A549 treated with CORT108297 at 1 μM for 4 hours (cell line): ENCODE data around the gene C5orf15. TPM values are rescaled to one million over a fixed set of nuclear protein-coding genes. Genes with fewer than 3 reads are reported as not detected.

Source experiments
- total RNA-seq: library from RNA; stranded (reverse); fragments of 200-300 nt; extraction: Qiagen RNA extraction; gene quantifications from 5 replicates; pipeline ENCODE4 v1.2.3, GENCODE V29; 2022

Gene C5orf15
- total RNA-seq: 41.3 to 59.1 TPM (median 55.4 TPM) in 5 replicates

DNA sequence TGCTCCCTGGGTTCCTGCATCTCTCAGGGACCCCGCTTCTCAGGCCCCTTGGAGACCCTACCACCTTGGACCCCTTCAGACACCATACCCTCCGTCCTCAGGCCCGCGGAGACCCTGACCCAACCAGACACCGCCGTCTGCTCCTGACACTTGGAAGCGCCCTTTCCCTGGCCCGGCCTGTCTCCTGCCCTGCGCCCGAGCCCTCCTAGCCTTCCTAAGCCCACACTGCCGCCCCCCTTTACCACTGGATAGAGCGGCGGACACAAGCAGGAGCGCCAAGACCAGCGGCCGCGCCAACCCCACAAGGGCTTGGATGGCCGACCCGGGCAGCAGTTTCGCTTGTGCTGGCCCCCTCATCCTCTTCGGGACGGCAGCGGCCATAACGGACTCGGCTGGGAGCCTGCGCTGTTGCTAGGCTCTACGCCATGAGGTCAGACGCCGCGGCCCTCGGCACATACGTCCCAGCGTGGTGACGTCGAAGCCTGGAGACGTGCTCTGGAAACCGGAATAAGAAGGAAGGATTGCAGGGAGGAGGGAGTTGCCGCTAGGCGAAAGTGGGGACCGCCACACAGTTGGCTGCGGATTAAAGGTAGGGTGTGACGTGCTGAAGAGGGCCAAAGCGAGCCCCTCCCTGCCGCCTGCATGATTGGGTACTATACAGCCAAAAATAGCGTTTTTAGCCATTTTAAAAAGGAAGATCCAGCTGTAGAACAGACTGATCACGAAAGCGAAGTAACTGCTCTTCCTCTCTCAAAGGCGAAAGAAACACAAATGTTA, at the start of gene C5orf15:
TSS of gene C5orf15 (minus strand) at position 422 of the 777 bp plus-strand sequence. CDS start at position 381, 41 bp downstream.

DNA sequence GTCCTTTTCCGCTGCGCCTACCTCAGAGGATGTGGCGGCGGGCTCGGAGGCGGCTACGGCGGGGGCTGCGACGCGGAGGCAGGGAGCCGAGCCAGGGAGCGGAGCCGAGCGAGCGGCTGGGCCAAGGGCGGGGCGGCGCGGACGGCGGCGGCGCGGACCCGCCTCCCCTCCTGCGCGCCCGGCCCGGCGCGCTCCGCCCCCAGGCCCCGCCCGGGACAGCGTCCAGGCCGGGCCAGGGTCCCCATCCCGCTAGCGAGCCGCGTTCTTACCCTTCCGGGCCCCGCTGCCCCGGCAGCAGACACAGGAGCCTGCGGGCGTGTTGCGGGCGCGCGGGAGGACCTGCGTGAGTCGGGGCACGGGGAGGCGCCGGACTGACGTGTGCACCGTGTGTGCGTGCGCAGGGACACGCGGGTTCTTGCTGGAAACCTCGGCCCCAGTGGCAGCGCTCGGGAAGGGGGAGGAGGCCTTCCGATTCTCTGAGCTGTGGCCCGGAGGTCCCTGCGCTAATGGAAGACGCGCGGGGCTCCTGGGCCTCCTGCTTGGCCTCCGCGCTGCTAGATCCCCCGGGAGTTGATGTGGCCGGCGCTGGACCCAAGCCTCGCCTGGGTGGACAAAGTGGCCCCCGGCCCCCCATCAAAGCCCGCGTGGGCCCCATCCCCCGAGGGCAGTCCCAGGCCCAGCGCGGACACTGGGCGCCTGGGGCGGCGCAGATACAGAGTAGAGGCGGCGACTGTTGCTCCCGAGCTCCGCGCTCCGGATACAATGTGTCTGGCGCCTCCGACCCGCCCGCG, 36.4 kb upstream of the C5orf15 start, which contains the start of gene VDAC1:
TSS of gene VDAC1 (minus strand) at position 350 of the 791 bp plus-strand sequence. CDS start 11,963 bp downstream, outside the sequence.

Other genes starting within 250 kb of the C5orf15 start
- gene VDAC1, start 36.4 kb upstream of the C5orf15 start, total RNA-seq: 397 to 403 TPM (median 398 TPM) in 5 replicates
- 12.6 to 16.6 TPM (median 15.3 TPM) in 5 replicates for gene TCF7, start 146.1 kb upstream of the C5orf15 start, total RNA-seq
- 604 to 794 TPM (median 610 TPM) in 5 replicates for gene SKP1, start 208.3 kb upstream of the C5orf15 start, total RNA-seq